HUES6 (cell line): ENCODE data around the gene KLRF1.

Source experiments
- H3K27ac ChIP-seq: 2 replicates; pipeline ENCODE4 v1.7.0; 2013; ENCODE audit warnings: low read depth, mild to moderate bottlenecking, low read length, inconsistent platforms
- H3K27me3 ChIP-seq: 2 replicates; pipeline ENCODE4 v1.6.1; 2013; ENCODE audit warnings: low read length; ENCODE audit not compliant: control insufficient read depth, insufficient read depth
- H3K36me3 ChIP-seq: 2 replicates; pipeline ENCODE4 v1.6.1; 2013; ENCODE audit warnings: low read length; ENCODE audit not compliant: control insufficient read depth, insufficient read depth
- H3K4me1 ChIP-seq: 2 replicates; pipeline ENCODE4 v1.6.1; 2013; ENCODE audit warnings: low read length; ENCODE audit not compliant: control insufficient read depth, insufficient read depth
- H3K4me3 ChIP-seq: 2 replicates; pipeline ENCODE4 v1.5.1; 2013; ENCODE audit warnings: low read depth, low read length
- H3K9ac ChIP-seq: one replicate; pipeline ENCODE4 v1.6.1; 2013; ENCODE audit warnings: mild to moderate bottlenecking, low read length
- H3K9me3 ChIP-seq: 2 replicates; pipeline ENCODE4 v1.6.1; 2013; ENCODE audit warnings: low read depth, low read length; ENCODE audit not compliant: control insufficient read depth, insufficient read depth

KLRF1 gene

GRCh38 chr12:9827209-9827888 lies at the start of gene KLRF1:
TSS of gene KLRF1 (plus strand) at chr12:9827481. CDS start at chr12:9827545, 64 bp downstream.
- no peaks in the 10 kb centered on the region for H3K27me3 ChIP-seq
- H3K4me1 ChIP-seq = no peaks in the 10 kb centered on the region
- no peaks in the 10 kb centered on the region for H3K36me3 ChIP-seq
- H3K27ac ChIP-seq = no peak within 1 kb of the TSS
- H3K9me3 ChIP-seq = 0 out of 2 replicates have a peak, but pooled peaks cover 2% of the 10 kb centered on the region
- no peak within 1 kb of the TSS for H3K9ac ChIP-seq
- H3K4me3 ChIP-seq = no peak within 1 kb of the TSS

DNA sequence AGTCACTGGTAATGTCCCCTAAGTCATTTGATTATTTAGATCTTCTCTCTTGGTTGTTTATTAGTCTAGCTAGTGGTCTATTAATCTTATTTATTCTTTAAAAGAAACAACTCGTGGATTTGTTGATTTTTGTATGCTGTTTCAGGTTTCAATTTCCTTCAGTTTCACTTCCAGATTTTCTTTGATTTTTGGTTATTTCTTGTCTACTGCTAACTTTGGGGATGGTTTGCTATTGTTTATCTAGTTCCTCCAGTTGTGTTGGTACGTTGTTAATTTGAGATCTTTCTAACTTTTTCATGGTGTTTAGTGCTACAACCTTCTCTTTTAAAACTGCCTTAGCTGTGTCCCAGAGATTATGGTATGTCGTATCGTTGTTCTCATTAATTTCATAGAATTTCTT lies 48.1 kb upstream of the KLRF1 start:
- H3K4me1 ChIP-seq = peaks cover 24% of the 10 kb centered on the region
- H3K27ac ChIP-seq = no peak overlapping the region
- peaks cover 5% of the 10 kb centered on the region for H3K9me3 ChIP-seq
- no peaks in the 10 kb centered on the region for H3K27me3 ChIP-seq
- no peaks in the 10 kb centered on the region for H3K36me3 ChIP-seq
- H3K9ac ChIP-seq = no peak overlapping the region
- no peak overlapping the region for H3K4me3 ChIP-seq

GRCh38 chr12:9781360-9781759 lies 45.9 kb upstream of the KLRF1 start:
- Histone ChIP-seq H3K9ac (no peak overlapping the region), H3K27me3 (no peaks in the 10 kb centered on the region), H3K9me3 (peaks cover 5% of the 10 kb centered on the region), H3K36me3 (no peaks in the 10 kb centered on the region), H3K4me3 (no peak overlapping the region), H3K4me1 (peaks cover 32% of the 10 kb centered on the region), H3K27ac (no peak overlapping the region)

- peaks cover 5% of the 10 kb centered on the region for H3K9me3 ChIP-seq
- no peaks in the 10 kb centered on the region for H3K36me3 ChIP-seq
- H3K27me3 ChIP-seq = no peaks in the 10 kb centered on the region
- peak overlapping the region; percentile 92; the same call in 1 of the 2 replicates for H3K27ac ChIP-seq
- H3K4me3 ChIP-seq = no peak overlapping the region
- peaks cover 33% of the 10 kb centered on the region for H3K4me1 ChIP-seq
- H3K9ac ChIP-seq = no peak overlapping the region
Observed at GRCh38 chr12:9782547-9783382, 44.5 kb upstream of the KLRF1 start.

DNA sequence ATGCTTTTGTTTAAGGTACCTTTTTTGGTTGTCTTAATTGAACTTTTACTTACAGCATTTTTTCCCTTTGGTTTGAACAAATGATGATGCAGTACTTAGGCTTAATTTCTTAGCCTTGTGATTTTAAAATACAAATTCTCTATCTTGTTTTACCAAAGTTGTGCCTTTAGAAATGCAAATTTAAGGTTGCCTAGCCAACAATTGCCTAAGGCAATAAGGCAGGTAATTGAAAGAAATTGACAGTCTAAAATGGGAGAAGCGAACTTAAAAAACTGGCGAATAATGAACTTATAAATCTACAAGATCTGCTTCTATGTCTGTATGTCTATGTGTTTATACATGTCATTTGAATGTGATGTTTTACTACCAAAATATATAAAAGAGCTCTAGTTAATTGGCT lies 43.0 kb upstream of the KLRF1 start:
- H3K4me1 ChIP-seq = peaks cover 33% of the 10 kb centered on the region
- no peak overlapping the region for H3K9ac ChIP-seq
- H3K4me3 ChIP-seq = peak overlapping the region; percentile 10; the same call in 1 of the 2 replicates
- H3K9me3 ChIP-seq = peaks cover 5% of the 10 kb centered on the region
- no peaks in the 10 kb centered on the region for H3K27me3 ChIP-seq
- peak overlapping the region; percentile 92 for H3K27ac ChIP-seq
- no peaks in the 10 kb centered on the region for H3K36me3 ChIP-seq

GRCh38 chr12:9784816-9785215 lies 42.5 kb upstream of the KLRF1 start:
- Histone ChIP-seq H3K4me3 (peak overlapping the region; percentile 10; the same call in 1 of the 2 replicates), H3K9ac (no peak overlapping the region), H3K27me3 (no peaks in the 10 kb centered on the region), H3K9me3 (peaks cover 5% of the 10 kb centered on the region), H3K4me1 (peaks cover 33% of the 10 kb centered on the region), H3K27ac (peak overlapping the region; percentile 92; the same call in 1 of the 2 replicates), H3K36me3 (no peaks in the 10 kb centered on the region)

DNA sequence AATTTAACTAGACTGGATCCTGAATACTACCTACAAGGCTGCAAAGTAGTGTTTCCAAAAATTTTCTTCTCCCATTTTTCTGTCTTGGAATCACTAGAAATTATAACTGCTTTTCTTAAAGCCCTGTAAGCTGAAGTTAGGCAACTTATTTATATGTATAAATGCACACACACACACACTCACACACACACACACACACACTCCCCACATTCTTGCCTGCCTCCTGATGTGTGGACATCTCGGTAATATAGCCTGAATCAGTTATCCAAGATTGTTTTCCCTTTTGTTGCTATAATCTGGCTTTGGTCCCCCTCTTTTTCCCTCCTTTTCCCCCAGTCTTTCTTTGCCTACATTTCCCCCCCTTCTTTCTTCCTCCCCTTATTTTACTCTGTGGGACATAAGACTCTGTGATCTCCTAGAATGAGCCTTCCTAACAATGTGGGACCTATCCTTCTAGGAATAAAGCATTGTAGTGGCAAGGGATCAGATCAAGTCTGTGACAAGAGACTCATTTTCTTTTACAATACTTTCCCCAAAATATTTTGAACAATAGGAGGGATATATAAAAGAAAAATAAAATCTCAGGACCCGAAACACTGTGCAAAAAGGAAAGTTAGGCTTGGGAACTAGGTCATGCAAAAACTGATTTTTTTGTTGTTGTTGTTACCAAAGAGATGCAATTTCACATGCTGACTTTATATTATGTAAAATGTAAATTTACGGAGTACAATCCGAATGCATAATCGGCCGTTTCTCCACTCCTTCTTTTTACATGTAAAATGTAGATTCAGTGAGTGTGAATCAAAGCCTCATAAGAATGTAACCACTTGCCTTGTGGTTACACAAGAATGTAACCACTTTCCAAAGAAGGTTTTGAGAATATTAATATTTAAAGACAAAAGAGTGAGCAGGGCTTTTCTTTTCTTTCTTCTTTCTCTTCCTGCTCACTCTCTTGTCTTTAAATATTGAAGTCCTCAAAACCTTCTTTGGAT lies 40.3 kb upstream of the KLRF1 start:
- peaks cover 33% of the 10 kb centered on the region for H3K4me1 ChIP-seq
- no peak overlapping the region; the same call in 1 of the 2 replicates for H3K4me3 ChIP-seq
- H3K9me3 ChIP-seq = no peaks in the 10 kb centered on the region; the same call in 1 of the 2 replicates
- H3K9ac ChIP-seq = no peak overlapping the region
- no peaks in the 10 kb centered on the region for H3K36me3 ChIP-seq
- H3K27me3 ChIP-seq = no peaks in the 10 kb centered on the region
- peak overlapping the region; percentile 53; the same call in 1 of the 2 replicates for H3K27ac ChIP-seq

DNA sequence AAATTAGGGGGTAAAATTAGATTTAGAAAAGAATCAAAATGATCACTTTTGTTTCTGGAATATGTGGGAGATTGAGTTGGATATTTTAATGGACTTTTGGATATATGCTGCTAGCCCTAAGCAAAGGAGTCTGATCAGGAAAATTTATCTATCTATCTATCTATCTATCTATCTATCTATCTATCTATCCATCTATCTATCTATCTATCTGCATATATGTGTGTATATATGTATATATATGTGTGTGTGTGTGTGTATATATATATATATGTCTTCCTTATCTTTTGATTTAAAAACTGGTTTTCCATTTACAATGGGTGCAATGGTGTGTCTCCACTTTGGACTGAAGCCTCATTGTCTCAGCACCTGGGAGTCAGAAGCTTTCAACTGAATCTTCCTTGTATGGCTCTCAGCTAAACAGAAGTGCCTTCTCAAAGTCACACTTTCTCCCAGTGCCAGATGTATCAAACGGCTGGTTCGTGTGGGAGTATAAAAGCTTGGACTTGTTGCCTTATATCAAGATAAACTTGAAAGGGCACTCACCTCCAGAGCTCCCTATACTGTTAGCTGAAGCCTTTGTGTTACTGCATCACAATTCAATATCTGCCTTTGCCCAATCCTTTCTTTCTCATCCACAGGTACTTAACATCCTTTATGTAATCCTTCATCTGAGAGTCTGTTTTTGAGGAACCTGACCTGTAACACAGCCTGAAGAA lies 34.9 kb upstream of the KLRF1 start:
- H3K4me3 ChIP-seq = no peak overlapping the region
- H3K27ac ChIP-seq = no peak overlapping the region
- no peak overlapping the region for H3K9ac ChIP-seq
- no peaks in the 10 kb centered on the region for H3K27me3 ChIP-seq
- no peaks in the 10 kb centered on the region; the same call in 1 of the 2 replicates for H3K9me3 ChIP-seq
- no peaks in the 10 kb centered on the region; the same call in 1 of the 2 replicates for H3K4me1 ChIP-seq
- no peaks in the 10 kb centered on the region for H3K36me3 ChIP-seq

DNA sequence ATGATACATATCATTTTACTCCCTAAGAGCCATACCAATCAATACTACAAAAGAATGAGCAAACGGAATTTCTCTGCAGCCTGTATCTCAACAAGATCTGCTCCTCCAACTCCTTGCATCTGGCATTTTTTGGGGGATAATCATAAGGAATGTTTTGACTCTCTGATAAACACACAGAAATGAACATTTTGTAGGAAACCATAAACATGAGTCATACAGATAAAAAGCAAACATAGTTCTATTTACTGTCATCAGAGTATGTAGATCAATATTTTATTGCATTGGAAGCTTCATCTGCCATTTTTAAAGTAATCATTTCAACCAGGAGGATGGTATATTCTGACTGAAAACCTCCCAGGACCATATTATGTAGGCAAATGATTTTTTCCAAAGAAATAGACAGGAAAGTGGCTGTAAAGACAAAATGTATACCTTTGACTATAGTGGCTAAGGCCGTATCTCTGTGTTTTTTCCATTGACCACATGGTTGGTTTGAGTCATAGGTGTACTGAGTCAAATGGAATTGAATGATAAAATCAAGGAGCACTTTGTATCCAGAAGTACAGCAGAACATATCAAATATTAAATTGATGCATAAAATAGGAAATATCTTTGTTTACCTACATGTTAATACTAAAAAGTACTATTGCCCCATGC lies 34.2 kb upstream of the KLRF1 start:
- H3K9me3 ChIP-seq = no peaks in the 10 kb centered on the region; the same call in 1 of the 2 replicates
- H3K27ac ChIP-seq = no peak overlapping the region
- H3K4me3 ChIP-seq = no peak overlapping the region
- no peaks in the 10 kb centered on the region; the same call in 1 of the 2 replicates for H3K4me1 ChIP-seq
- no peaks in the 10 kb centered on the region for H3K36me3 ChIP-seq
- no peak overlapping the region for H3K9ac ChIP-seq
- no peaks in the 10 kb centered on the region for H3K27me3 ChIP-seq
